Keratinocyte (primary cell): ENCODE results near the gene GOLGA6B. TPM values are rescaled to one million over a fixed set of nuclear protein-coding genes. Genes with fewer than 3 reads are reported as not detected.
"Not testable (repeated sequence)": the region's sequence is repeated elsewhere in the genome, so short reads cannot be mapped to it uniquely, and the experiment has no call there.

ENCODE experiments used
- DNase-seq: peaks from one replicate; pipeline ENCODE4 v3.0.0-alpha.2; 2011; ENCODE audit warnings: low read depth, missing footprints, low spot score
- FAIRE-seq: peaks from 2 replicates; lab custom pipeline; 2011; peaks lifted over from hg19 to GRCh38; lab: Jason Lieb, UNC
- H2AFZ ChIP-seq: 2 replicates; pipeline ENCODE4 v1.6.0; 2012; ENCODE audit warnings: low read length, control low read depth, inconsistent platforms; ENCODE audit not compliant: control insufficient read depth
- H3K27ac ChIP-seq: 2 replicates; pipeline ENCODE4 v1.5.1; 2011; ENCODE audit warnings: low read length; ENCODE audit not compliant: control insufficient read depth, insufficient read depth
- H3K27me3 ChIP-seq: 3 replicates; pipeline ENCODE4 v1.6.0; 2011; ENCODE audit warnings: low read length; ENCODE audit not compliant: control insufficient read depth, insufficient read depth; ENCODE audit errors: extremely low read depth
- H3K36me3 ChIP-seq, 2 experiments: 2 replicates in 1 of 2; 3 replicates in 1 of 2; pipeline ENCODE4 v1.5.1; 2011; ENCODE audit warnings: low read length in 2 of 2, mild to moderate bottlenecking in 1 of 2; ENCODE audit not compliant: control insufficient read depth in 2 of 2, insufficient read depth in 2 of 2; ENCODE audit errors: extremely low read depth in 1 of 2
- H3K4me1 ChIP-seq: 3 replicates; pipeline ENCODE4 v1.5.1; 2011; ENCODE audit warnings: low read length; ENCODE audit not compliant: control insufficient read depth, insufficient read depth; ENCODE audit errors: extremely low read depth
- H3K4me2 ChIP-seq: 3 replicates; pipeline ENCODE4 v1.6.0; 2011; ENCODE audit warnings: low read depth, low read length; ENCODE audit not compliant: control insufficient read depth, insufficient read depth; ENCODE audit errors: extremely low read depth
- H3K4me3 ChIP-seq, 3 experiments: fragments of 200-600 bp in 1 of 3; sonication (generic) in 1 of 3; 2 replicates in 2 of 3; 3 replicates in 1 of 3; pipeline ENCODE4 v1.5.1; 2011 to 2016; ENCODE audit warnings: low read length in 3 of 3, mild to moderate bottlenecking in 3 of 3, control low read depth in 2 of 3, inconsistent platforms in 1 of 3, low read depth in 1 of 3, mixed read lengths in 1 of 3, mixed run types in 1 of 3, moderate library complexity in 1 of 3; ENCODE audit not compliant: control insufficient read depth in 2 of 3, insufficient read depth in 2 of 3; ENCODE audit errors: extremely low read depth in 1 of 3
- H3K79me2 ChIP-seq: 2 replicates; pipeline ENCODE4 v1.6.0; 2012; ENCODE audit warnings: low read length; ENCODE audit not compliant: control insufficient read depth, insufficient read depth
- H3K9ac ChIP-seq: 3 replicates; pipeline ENCODE4 v1.6.0; 2011; ENCODE audit warnings: low read length; ENCODE audit not compliant: control insufficient read depth, insufficient read depth; ENCODE audit errors: extremely low read depth
- H3K9me1 ChIP-seq: 3 replicates; pipeline ENCODE4 v1.6.0; 2011; ENCODE audit warnings: low read length; ENCODE audit not compliant: control insufficient read depth, insufficient read depth; ENCODE audit errors: extremely low read depth
- H3K9me3 ChIP-seq: 2 replicates; pipeline ENCODE4 v1.5.1; 2012; ENCODE audit warnings: low read depth, low read length; ENCODE audit not compliant: control insufficient read depth
- H4K20me1 ChIP-seq: 3 replicates; pipeline ENCODE4 v1.6.0; 2011; ENCODE audit warnings: low read length; ENCODE audit not compliant: control insufficient read depth, insufficient read depth; ENCODE audit errors: extremely low read depth
- dilution Hi-C: fragments of 300-500 bp; cut with MboI; formaldehyde crosslinking; loops from one replicate; pipeline ENCODE4 v1.7.0; 2020; ENCODE audit warnings: low sequenced_read_pairs; ENCODE audit not compliant: extremely low pct_ligation_motif_present
- polyA plus RNA-seq, 5 experiments: library from polyadenylated mRNA; depleted of rRNA in 3 of 5; stranded (reverse) in 3 of 5; stranded (forward) in 1 of 5; unstranded in 1 of 5; fragments of >200 nt; gene quantifications; 1 replicate in 1 of 5; 2 replicates in 3 of 5; 3 replicates in 1 of 5; pipeline versions ENCODE4 v1.2.1 to v1.2.3, GENCODE V29; 2011 to 2012; ENCODE audit warnings: missing spikeins in 2 of 5, low read depth in 1 of 5, low replicate concordance in 1 of 5

GOLGA6B gene
- polyA plus RNA-seq, 1 donor (not counting 4 experiments of a cell fraction or from before 2014, with no cell fraction given) = not detected

- H3K27ac ChIP-seq, H3K4me3 ChIP-seq, H3K27me3 ChIP-seq, dilution Hi-C loops, H3K79me2 ChIP-seq, H3K4me1 ChIP-seq, H3K9me1 ChIP-seq, H3K9me3 ChIP-seq, H3K4me2 ChIP-seq, H2AFZ ChIP-seq, FAIRE-seq, H3K9ac ChIP-seq, DNase-seq, H3K36me3 ChIP-seq, H4K20me1 ChIP-seq: not testable (repeated sequence)
Measured at GRCh38 chr15:72642271-72642670, 12.2 kb upstream of the GOLGA6B start.

- DNase-seq, H3K9ac ChIP-seq, dilution Hi-C loops, H3K27ac ChIP-seq, H2AFZ ChIP-seq, H3K36me3 ChIP-seq, H3K79me2 ChIP-seq, FAIRE-seq, H3K9me3 ChIP-seq, H3K27me3 ChIP-seq, H3K4me1 ChIP-seq, H3K9me1 ChIP-seq, H3K4me2 ChIP-seq, H3K4me3 ChIP-seq, H4K20me1 ChIP-seq: not testable (repeated sequence)
Measured at GRCh38 chr15:72648631-72649253, 5.8 kb upstream of the GOLGA6B start.

- H4K20me1 ChIP-seq, FAIRE-seq, H3K4me3 ChIP-seq, H3K4me1 ChIP-seq, H3K9ac ChIP-seq, DNase-seq, dilution Hi-C loops, H3K27me3 ChIP-seq, H3K9me3 ChIP-seq, H3K4me2 ChIP-seq, H3K27ac ChIP-seq, H3K79me2 ChIP-seq, H2AFZ ChIP-seq, H3K36me3 ChIP-seq, H3K9me1 ChIP-seq: not testable (repeated sequence)
Measured at GRCh38 chr15:72656014-72656413, 1.5 kb downstream of the GOLGA6B start.

GRCh38 chr15:72661081-72661480 is 6.6 kb downstream of the GOLGA6B start:
- H3K36me3 ChIP-seq, H3K9me3 ChIP-seq, FAIRE-seq, H3K9me1 ChIP-seq, DNase-seq, dilution Hi-C loops, H3K27ac ChIP-seq, H3K9ac ChIP-seq, H2AFZ ChIP-seq, H3K4me1 ChIP-seq, H3K4me3 ChIP-seq, H3K4me2 ChIP-seq, H4K20me1 ChIP-seq, H3K79me2 ChIP-seq, H3K27me3 ChIP-seq: not testable (repeated sequence)

GRCh38 chr15:72663931-72664330 is 9.4 kb downstream of the GOLGA6B start:
- dilution Hi-C loops, H3K27ac ChIP-seq, H3K36me3 ChIP-seq, DNase-seq, H3K4me2 ChIP-seq, H3K4me3 ChIP-seq, H3K27me3 ChIP-seq, H3K79me2 ChIP-seq, H3K9ac ChIP-seq, H2AFZ ChIP-seq, H3K9me3 ChIP-seq, H3K9me1 ChIP-seq, H3K4me1 ChIP-seq, FAIRE-seq, H4K20me1 ChIP-seq: not testable (repeated sequence)
